Upper lobe of left lung (tissue), 6 donors: Measurements from ENCODE around the gene TFB1M. TPM values are rescaled to one million over a fixed set of nuclear protein-coding genes. Genes with fewer than 3 reads are reported as not detected.
"Not testable (repeated sequence)": the region's sequence is repeated elsewhere in the genome, so short reads cannot be mapped to it uniquely, and the experiment has no call there.

ENCODE experiments used
- ATAC-seq, 2 donors: fragments of 200-7000 bp; cut with Tn5 transposase; one replicate each; pipeline ENCODE4 v1.9.1; 2022; ENCODE audit warnings: mild to moderate bottlenecking in 2 of 2, moderate library complexity in 2 of 2; ENCODE audit not compliant: low FRiP score in 2 of 2
- DNase-seq, 2 donors: peaks; one replicate each; pipeline ENCODE4 v3.0.0-alpha.2; 2019 to 2020
- H3K27ac ChIP-seq, 4 donors: fragments of 200-600 bp; sonication (generic); one replicate each; pipeline ENCODE4 v1.5.1; 2016 to 2019
- H3K27me3 ChIP-seq, 4 donors: fragments of 200-600 bp; sonication (generic); one replicate each; pipeline ENCODE4 v1.5.1; 2017 to 2019
- H3K36me3 ChIP-seq, 4 donors: fragments of 200-600 bp; sonication (generic); one replicate each; pipeline ENCODE4 v1.5.1; 2016 to 2019
- H3K4me1 ChIP-seq, 4 donors: fragments of 200-600 bp; sonication (generic); one replicate each; pipeline ENCODE4 v1.5.1; 2018 to 2019
- H3K4me3 ChIP-seq, 4 donors: fragments of 200-600 bp; sonication (generic); one replicate each; pipeline ENCODE4 v1.5.1; 2017 to 2019; ENCODE audit warnings: mild to moderate bottlenecking in 2 of 4, moderate library complexity in 1 of 4
- H3K9me3 ChIP-seq, 4 donors: fragments of 200-600 bp; sonication (generic); one replicate each; pipeline ENCODE4 v1.5.1; 2018 to 2019
- EP300 ChIP-seq, 4 donors: sonication (generic); formaldehyde crosslinking; IDR thresholded peaks; one replicate each; pipeline ENCODE4 v1.5.1; 2017; ENCODE audit warnings: antibody characterized with exemption in 4 of 4, control low read depth in 2 of 4
- POLR2A ChIP-seq, 4 donors: fragments of 450-650 bp; IDR thresholded peaks; one replicate each; pipeline ENCODE4 v1.5.1; 2016 to 2017; ENCODE audit warnings: antibody characterized with exemption in 4 of 4, mild to moderate bottlenecking in 2 of 4
- POLR2AphosphoS5 ChIP-seq, 2 donors: sonication (generic); formaldehyde crosslinking; IDR thresholded peaks; one replicate each; pipeline ENCODE4 v1.5.1; 2017; ENCODE audit warnings: antibody characterized with exemption in 2 of 2
- WGBS, 2 donors: methylation state at CpG; one replicate each; pipeline ENCODE4 v1.1.5; 2017 to 2018; 5-methylcytosine and 5-hydroxymethylcytosine counted together
- total RNA-seq, 6 donors: library from RNA; depleted of rRNA in 4 of 6; stranded (reverse); fragments of >200 nt in 4 of 6; gene quantifications; one replicate each; pipeline versions ENCODE4 v1.1.0 to v1.2.1, GENCODE V29; 2016 to 2021
- TF ChIP-seq, protein P1 (sequence below), 6 experiments: fragments of 450-650 bp in 4 of 6; fragments of 200-600 bp in 2 of 6; sonication (generic) in 2 of 6; IDR thresholded peaks; one replicate each; pipeline ENCODE4 v1.5.1; 2016 to 2019; ENCODE audit warnings: antibody characterized with exemption in 6 of 6
- donor health status: DM: no; HTN: no; CAD: no; lungs with moderate emphysema.
- donor health status: DM: no; HTN: yes; CAD: no; lungs with severe emphysema.

Gene TFB1M
- total RNA-seq, 6 donors from 2014 or later, result 4.2 to 19.6 (median 15.0) TPM

DNA sequence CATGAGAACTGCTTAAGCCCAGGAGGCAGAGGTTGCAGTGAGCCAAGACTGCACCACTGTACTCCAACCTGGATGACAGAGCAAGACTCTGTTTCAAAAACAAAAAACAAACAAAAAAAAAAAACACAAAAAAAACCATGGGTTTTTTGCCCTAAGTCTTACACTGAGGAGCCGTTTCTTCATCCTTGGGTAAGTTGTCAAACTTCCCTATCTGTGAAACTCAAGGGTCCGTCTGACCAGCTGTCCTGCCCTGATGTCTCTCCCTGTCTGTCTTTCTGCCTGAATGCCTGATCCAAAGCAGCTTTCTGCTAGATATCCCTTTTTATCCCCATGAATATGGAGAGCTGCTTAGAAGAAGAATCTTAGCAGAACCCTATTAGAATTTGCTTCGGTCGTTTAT, 91.8 kb downstream of the TFB1M start:
- Histone ChIP-seq H3K27me3 (no peaks in the 10 kb centered on the region), H3K4me1 (no peaks in the 10 kb centered on the region), H3K27ac (peak overlapping the region in 1 of 4 donors; percentile 49), H3K9me3 (no peaks in the 10 kb centered on the region), H3K36me3 (no peaks in the 10 kb centered on the region), H3K4me3 (no peak overlapping the region)
- no peak for ATAC-seq
- no peak for TF ChIP-seq EP300 (IDR thresholded peaks at IDR 0.05)
- TF ChIP-seq, protein P1, sequence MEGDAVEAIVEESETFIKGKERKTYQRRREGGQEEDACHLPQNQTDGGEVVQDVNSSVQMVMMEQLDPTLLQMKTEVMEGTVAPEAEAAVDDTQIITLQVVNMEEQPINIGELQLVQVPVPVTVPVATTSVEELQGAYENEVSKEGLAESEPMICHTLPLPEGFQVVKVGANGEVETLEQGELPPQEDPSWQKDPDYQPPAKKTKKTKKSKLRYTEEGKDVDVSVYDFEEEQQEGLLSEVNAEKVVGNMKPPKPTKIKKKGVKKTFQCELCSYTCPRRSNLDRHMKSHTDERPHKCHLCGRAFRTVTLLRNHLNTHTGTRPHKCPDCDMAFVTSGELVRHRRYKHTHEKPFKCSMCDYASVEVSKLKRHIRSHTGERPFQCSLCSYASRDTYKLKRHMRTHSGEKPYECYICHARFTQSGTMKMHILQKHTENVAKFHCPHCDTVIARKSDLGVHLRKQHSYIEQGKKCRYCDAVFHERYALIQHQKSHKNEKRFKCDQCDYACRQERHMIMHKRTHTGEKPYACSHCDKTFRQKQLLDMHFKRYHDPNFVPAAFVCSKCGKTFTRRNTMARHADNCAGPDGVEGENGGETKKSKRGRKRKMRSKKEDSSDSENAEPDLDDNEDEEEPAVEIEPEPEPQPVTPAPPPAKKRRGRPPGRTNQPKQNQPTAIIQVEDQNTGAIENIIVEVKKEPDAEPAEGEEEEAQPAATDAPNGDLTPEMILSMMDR (IDR thresholded peaks at IDR 0.05), result no peak
- WGBS, 2 donors, result 75 to 81% methylated on average over 4 of the region's 4 CpGs
- no peak for DNase-seq

DNA sequence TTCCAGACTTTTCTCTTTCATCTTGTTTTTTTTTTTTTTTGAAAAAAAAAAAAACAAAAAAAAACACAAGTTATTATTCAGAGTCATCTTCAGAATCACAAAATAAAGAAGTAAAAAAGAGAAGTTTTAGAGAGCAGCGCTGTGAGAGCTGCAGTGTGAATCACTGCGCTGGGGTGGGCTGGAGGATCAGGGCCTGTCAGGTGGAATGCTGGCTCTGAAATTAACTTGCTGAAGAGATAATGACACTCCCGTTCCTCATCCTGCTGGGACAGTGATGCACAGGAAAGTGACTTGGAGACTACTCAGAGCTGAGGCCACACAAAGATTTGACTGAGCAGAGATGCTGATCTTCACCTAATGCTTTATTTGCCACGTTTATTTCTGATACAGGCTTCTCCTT, 93.2 kb downstream of the TFB1M start:
- ATAC-seq, result no peak
- Histone ChIP-seq H3K4me3 (no peak overlapping the region), H3K27ac (no peak overlapping the region), H3K9me3 (no peaks in the 10 kb centered on the region), H3K4me1 (no peaks in the 10 kb centered on the region), H3K36me3 (no peaks in the 10 kb centered on the region), H3K27me3 (no peaks in the 10 kb centered on the region)
- TF ChIP-seq, protein P1 (IDR thresholded peaks at IDR 0.05), result no peak
- no peak for TF ChIP-seq EP300 (IDR thresholded peaks at IDR 0.05)
- no peak for TF ChIP-seq POLR2A (IDR thresholded peaks at IDR 0.05)
- TF ChIP-seq POLR2AphosphoS5 (IDR thresholded peaks at IDR 0.05), result no peak
- 56 to 76% methylated on average over 4 of the region's 4 CpGs for WGBS, 2 donors
- DNase-seq, result no peak

DNA sequence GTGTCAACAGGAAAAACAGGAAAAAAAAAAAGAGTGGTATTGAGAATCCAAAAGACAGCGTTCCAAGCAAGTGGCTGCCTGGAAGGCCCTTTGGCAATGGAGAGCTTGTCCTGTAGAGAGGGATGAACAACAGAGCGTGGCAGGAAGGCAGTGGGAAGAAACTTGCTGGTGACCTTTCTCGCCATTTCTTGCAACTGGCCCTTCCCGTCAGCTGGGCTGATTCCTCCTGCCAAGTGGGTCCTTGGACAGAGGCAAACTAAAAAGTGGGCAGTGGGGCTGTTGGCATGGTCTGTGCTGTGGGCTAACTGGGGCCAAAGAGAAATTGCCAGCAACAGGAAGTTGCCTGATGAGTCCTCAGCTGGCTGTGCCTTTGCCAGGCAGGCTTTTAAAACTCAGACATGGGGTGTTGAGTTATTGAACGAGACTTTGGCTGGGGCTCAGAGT, 94.4 kb downstream of the TFB1M start:
- Histone ChIP-seq H3K9me3 (no peaks in the 10 kb centered on the region), H3K27ac (no peak overlapping the region), H3K4me3 (no peak overlapping the region), H3K4me1 (no peaks in the 10 kb centered on the region), H3K36me3 (no peaks in the 10 kb centered on the region), H3K27me3 (no peaks in the 10 kb centered on the region)
- DNase-seq (no peak), ATAC-seq (no peak)
- TF ChIP-seq POLR2A (IDR thresholded peaks at IDR 0.05) (no peak), EP300 (IDR thresholded peaks at IDR 0.05) (no peak), POLR2AphosphoS5 (IDR thresholded peaks at IDR 0.05) (no peak)
- TF ChIP-seq, protein P1 (IDR thresholded peaks at IDR 0.05), result no peak
- 80 to 87% methylated on average over 5 of the region's 5 CpGs for WGBS, 2 donors

DNA sequence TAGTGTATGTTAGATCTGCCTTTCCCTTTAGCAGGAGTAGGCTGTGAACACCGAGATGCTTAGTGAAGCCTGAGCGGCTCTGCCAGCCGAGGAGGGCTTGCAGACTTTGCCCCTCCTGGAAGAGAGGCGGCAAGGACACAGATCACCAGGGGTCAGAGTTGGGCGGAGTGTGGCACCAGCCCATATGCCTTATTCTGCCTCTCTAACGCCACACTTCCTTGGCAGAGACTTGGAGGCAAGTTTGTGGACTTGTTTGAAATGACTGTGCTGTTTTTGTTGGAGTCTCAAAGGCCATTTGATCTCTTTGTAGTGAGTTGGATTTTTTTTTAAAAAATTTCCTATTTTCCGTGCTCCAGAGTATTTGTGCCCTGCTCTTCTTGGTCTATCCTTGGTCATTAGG, 95.0 kb downstream of the TFB1M start:
- H3K36me3 ChIP-seq, result no peaks in the 10 kb centered on the region
- H3K4me3 ChIP-seq, result no peak overlapping the region
- no peaks in the 10 kb centered on the region for H3K4me1 ChIP-seq
- WGBS, 2 donors, result 90 to 91% methylated on average over 7 of the region's 7 CpGs
- no peak for DNase-seq
- no peaks in the 10 kb centered on the region for H3K27me3 ChIP-seq
- no peaks in the 10 kb centered on the region for H3K9me3 ChIP-seq
- H3K27ac ChIP-seq, result no peak overlapping the region
- ATAC-seq, result no peak
- TF ChIP-seq POLR2AphosphoS5 (IDR thresholded peaks at IDR 0.05), result no peak
- TF ChIP-seq, protein P1 (IDR thresholded peaks at IDR 0.05), result no peak
- no peak for TF ChIP-seq EP300 (IDR thresholded peaks at IDR 0.05)
- no peak for TF ChIP-seq POLR2A (IDR thresholded peaks at IDR 0.05)

DNA sequence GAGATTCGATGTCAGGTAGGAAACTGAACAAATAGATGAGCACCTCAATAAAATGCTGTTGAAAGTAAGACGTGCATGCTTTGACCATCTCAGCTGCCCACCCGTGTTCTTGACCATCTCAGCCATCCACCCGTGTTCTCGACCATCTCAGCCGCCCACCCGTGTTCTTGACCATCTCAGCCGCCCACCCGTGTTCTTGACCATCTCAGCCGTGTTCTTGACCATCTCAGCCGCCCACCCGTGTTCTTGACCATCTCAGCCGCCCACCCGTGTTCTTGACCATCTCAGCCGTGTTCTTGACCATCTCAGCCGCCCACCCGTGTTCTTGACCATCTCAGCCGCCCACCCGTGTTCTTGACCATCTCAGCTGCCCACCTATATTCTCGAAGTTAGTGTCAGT, 95.6 kb downstream of the TFB1M start:
- not testable (repeated sequence) for H3K9me3 ChIP-seq, DNase-seq, H3K36me3 ChIP-seq, H3K4me3 ChIP-seq, H3K4me1 ChIP-seq, ATAC-seq, H3K27ac ChIP-seq, H3K27me3 ChIP-seq
- 91 to 93% methylated on average over 19 to 20 of the region's 20 CpGs for WGBS, 2 donors
